GOT3 (cell line): ENCODE data around the gene LZTFL1.
"Not testable (repeated sequence)": the region's sequence is repeated elsewhere in the genome, so short reads cannot be mapped to it uniquely, and the experiment has no call there.

Experiments
- DNase-seq: peaks from one replicate; lab custom pipeline; 2025; ENCODE audit warnings: mixed read lengths; lab: John Stamatoyannopoulos, UW

Gene LZTFL1

DNA sequence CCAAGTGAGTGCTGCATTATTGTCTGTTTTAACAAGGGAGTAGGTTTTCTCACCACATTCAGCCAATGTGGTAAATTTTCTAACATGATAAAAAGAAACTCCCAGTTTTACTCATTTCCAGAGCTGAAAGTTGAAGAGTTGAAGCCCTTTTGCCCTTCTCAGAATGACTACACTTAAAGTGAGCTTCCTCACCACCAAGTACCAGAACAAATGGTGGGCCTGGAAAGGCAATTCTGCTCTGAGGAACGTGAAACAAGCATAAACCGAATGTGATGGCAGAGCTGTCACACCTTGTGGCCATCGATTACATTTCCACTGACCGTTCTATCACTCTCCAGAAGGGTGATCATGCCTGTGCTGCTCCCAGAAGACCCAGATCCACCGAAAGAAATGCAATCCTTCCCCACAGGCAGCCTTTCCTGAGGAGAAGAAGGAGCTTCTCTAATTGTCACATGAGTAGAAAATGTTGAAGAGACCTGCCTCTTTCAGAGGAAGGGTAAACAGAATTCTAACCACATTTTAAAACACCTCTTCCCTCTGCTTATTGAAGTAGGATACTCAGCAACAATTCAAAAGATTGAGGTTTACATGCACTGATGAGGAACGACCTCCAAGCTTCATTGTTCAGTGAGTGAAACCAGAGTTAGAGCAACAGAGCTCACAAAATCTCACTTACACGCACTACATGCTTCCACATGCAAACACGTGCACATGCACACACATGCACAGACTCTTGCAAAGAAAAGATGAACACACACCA, 23.0 kb upstream of the LZTFL1 start:
- no peak for DNase-seq

DNA sequence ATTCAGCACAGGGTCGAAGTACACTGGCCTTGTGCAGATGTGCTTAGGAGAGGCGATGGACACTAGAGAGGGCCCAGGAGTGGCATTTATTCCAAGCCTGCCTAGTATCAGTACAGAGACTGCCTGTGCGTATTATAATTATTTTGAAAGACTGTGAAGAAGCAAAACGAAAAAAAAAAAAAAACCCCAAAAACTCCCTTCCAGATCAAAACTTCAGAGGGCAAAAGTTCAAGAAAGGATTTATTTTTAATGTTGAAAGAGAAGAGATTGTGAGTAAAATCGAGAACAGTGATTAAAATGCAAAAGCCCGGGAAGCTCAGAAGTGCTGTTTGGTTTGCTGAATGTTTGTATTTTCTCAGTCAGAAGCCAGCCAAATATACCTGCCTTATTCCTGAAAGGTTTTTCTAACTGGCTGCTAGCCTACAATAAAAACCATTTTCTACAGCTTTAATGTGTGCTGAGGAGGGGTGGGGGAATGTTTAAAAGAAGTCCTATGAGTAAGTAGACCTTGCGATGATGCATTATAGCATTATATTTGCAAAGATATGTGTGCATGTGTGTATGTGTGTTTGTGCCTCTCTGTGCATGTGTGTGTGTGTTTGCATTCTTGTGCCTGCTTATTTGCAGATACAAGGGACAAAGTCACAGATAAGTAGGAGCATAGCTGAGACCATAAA, 19.3 kb upstream of the LZTFL1 start:
- no peak for DNase-seq

DNA sequence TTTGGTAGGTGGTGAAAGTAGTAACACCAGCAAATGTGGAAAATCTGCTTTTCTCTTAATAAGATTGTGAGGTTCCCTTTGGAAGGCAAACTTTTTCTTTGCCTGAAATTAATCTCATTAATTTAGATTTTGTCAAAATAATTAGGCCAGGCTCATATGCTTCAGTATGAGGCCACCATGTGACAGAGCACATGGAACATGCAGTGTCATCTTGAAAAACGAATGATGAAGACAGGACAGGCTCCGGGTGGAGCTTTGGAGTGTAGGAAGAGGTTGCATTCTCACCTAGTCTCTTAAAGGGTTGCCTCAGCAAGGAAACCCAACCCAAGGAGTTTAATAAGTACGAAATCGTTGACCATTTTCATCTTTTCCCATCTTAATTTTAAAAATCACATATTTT, 18.6 kb upstream of the LZTFL1 start:
- DNase-seq = no peak

- no peak for DNase-seq
Observed at GRCh38 chr3:45858809-45859543, 17.1 kb upstream of the LZTFL1 start.

- DNase-seq = not testable (repeated sequence)
Observed at GRCh38 chr3:45857024-45857423, 15.1 kb upstream of the LZTFL1 start.

DNA sequence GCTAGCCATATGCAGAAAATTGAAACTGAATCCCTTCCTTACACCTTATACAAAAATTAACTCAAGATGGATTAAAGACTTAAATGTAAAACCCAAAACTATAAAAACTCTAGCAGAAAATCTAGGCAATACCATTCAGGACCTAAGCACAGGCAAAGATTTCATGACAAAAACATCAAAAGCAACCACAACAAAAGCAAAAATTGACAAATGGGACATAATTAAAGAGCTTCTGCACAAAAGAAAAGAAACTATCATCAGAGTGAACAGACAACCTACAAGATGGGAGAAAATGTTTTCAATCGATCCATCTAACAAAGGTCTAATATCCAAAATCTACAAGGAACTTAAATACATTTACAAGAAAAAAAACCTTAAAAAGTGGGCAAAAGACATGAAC, 14.4 kb upstream of the LZTFL1 start:
- not testable (repeated sequence) for DNase-seq

GRCh38 chr3:45852828-45853227, 10.9 kb upstream of the LZTFL1 start:
- DNase-seq = no peak

DNA sequence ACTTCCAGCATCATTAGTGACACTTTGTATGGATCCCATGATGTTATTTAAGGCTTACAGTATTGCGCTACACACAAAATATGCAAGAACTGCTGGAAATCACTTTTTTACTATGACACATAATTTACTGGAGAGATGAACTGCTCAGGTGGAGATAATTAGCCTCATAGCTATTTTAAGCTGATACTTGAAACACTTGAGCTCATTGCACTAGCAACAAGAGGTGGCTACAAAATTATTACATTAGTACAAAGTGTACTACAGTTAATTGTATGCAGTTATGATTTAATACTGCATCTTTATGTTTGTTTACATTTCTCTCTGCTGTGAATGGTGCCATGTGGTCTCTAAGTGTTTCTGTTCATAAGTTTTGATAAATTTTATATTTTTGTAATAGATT, 6.5 kb upstream of the LZTFL1 start:
- DNase-seq = no peak

- no peak for DNase-seq
Observed at GRCh38 chr3:45844616-45845015, 2.7 kb upstream of the LZTFL1 start.

DNA sequence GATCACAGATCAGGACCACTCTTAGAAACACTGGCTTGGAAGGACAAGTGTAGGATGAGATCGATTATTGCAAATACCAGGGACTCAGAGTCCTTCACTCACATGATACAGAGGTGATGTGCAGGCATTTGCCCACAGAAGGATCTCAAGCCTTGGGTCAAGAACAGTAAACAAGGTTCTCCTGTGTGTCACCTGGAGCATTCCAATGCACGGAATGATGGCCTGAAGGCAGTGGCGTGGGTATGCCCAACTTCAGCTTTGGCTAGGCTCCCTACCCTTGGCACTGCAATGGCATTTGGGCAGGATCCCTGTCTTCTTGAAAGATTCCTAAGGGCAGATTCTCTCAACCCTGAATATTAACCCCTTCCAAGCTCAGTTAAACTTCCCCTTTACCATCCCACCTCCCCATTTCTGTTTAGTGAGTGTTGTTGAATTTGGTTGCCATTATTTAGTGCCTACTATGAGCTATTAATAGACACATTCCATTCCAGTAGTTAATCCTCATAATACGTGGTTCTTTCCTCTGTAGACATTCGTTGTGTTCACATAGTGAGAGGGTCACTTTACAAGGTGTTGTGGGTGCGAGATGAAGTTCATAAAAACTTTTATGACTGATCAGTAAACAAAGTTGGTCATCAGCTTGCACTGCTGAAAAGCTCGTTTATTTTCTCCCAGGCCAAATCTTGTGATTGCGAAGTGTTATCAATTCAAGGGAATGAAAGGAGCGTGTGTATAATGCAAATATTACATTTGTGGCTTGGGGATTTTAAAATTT, 1.1 kb upstream of the LZTFL1 start:
- no peak for DNase-seq

DNA sequence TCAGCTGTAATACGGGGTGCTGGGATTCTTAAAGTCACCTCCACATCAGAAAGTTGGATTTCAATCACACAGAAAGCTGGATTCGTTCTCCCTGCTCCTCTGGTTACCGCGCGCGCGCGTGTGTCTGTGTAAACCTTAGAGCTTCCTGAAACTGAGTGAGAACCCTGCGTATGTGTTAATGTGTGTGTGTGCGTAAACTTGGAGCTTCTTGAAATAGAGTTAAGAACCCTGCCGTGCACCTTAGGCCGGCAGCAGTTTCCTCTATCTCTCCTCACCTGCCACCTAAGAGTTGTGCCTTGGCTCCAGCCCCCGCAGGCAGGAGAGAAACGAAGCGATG, 531 bp downstream of the LZTFL1 start:
- no peak for DNase-seq

DNA sequence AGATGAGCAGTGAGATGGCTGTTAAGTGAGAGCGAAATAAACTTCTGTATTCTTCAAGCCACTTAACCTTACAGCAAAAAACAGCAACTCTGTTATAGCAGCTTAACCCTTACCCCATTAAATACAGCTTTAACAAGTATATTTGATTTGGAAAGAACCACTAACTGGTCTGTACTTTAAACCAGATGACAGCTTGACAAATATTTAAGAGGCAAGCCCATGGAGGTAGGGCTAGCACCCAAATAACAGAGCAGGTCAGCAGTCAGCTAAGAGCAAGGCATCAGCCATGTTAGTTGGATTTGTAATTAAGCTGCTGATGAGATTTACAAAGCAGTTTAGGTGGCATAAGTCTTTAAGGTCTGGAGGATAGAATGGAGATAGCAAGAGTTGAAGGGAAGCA, 3.5 kb downstream of the LZTFL1 start:
- no peak for DNase-seq

GRCh38 chr3:45832699-45833098, 9.2 kb downstream of the LZTFL1 start:
- no peak for DNase-seq

DNA sequence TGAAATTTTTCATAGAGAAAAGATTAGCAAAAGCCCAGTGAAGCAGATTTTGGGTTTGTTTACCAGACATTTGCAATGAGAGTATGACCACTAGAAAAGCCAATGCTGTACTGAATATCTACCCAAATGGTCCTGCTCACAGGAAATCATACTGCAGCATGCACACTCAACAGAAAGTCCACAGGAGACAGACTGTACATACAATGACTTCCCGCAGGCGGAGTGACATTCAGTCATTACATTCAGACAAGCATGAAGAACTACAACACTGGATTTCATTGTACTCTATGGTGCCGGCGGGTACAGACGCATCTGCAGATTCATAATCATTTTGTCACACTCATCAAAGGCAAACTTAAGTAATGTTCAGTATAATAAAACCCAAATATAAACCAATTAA, 11.8 kb downstream of the LZTFL1 start:
- no peak for DNase-seq

DNA sequence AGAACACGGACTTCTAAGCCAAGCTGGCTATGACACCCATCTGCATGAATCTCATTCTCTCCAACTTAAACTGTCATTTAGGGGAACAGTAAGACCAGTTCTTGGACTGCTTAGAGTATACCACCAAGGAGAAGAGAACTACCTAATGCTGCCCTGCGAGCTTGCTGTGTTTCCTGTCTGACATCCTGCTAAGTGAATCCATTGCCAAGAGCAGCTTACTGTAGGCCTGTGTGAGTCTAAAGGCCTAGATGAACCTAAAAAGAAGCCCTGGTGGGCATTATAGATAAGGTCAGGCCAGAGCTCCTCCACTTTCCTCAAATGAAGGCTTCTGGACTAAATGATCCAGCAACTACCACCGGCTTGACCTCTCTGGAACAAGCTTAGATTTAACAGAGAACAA, 15.0 kb downstream of the LZTFL1 start:
- DNase-seq = no peak

DNA sequence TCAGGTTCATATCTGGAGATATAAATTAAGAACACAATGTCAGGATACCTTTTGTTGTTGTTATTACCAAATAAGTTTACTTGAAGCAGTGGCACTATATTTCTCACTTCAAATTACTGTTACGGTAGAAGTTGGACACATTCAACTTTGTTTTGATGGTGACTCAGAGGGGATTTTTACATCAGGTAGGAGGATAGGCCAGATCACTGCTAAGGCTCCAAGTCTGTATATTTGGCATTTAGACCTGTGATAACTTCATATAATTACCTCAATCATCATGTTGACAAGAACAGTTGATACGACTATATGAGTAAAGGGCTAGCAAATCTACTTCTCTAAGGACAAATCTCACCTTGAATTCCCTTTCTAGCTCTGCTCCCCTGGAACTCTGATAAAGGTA, 15.6 kb downstream of the LZTFL1 start:
- DNase-seq = no peak

GRCh38 chr3:45821127-45821526, 20.8 kb downstream of the LZTFL1 start:
- DNase-seq = no peak

GRCh38 chr3:45819543-45819942, 22.4 kb downstream of the LZTFL1 start:
- DNase-seq = no peak

DNA sequence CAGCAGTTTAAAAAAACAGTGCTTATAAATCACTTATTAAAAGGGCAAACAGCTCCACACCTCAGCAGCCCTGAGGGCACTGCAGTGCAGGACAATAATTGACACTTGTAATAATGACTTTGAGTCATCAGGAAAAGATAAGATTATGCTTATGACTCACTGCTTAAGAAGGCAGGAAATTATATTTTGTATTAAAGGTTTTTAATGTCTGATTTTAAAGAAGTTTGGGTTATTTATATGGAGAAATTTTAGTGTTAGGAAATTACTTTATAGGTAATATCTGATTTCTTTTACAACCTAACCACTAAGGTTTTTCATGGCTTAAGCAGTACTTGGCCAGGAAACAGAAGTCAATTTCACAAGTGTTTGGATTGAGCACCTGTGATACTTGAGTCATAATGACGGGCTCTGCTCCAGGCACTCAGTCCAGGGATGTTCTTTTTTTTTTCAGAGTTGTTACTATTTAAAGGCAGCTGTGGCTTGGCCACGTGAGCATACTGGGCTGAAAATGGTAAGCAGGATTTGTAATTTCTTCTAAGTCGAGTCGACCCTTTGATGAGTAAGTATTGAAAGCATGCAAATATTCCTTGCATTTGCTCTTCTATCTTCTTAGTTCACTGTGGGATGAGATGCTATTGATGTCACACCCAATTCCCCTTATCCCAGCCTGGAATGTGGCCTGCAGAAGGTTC, 23.9 kb downstream of the LZTFL1 start:
- DNase-seq = no peak

- DNase-seq = no peak
Observed at GRCh38 chr3:45816544-45816943, 25.4 kb downstream of the LZTFL1 start.

DNA sequence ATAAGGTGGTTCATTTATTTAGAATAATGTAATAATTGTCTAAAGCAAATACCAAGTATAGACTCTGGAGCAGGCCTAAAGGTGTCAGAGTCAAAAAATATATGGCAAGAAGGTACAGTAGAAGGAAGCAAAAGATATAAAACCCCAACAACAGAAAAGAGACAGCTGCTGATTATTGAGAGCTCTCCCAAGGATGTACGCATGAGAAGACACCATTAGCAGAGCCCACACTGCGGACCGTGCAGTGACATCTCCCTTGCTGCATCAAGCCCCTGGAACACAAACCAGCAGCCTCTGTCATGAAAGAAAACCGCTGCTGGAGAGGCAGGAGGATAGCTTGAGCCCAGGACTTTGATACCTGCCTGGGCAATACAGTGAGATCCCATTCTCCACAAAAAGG, 27.6 kb downstream of the LZTFL1 start:
- DNase-seq = no peak
